SK-N-SH treated with all-trans-retinoic acid at 6 μM for 48 hours (cell line): ENCODE data around the gene GADD45GIP1.

Source experiments
- ARNTL ChIP-seq: fragments of 450-650 bp; formaldehyde crosslinking; IDR thresholded peaks from 2 replicates; pipeline ENCODE4 v1.5.0; 2020; ENCODE audit warnings: low read depth, mild to moderate bottlenecking, moderate library complexity, borderline replicate concordance
- CSDC2 ChIP-seq: fragments of 250-450 bp; sonication (Bioruptor Pico); IDR thresholded peaks from 2 replicates; pipeline ENCODE4 v1.5.0; 2020; ENCODE audit warnings: mild to moderate bottlenecking, moderate library complexity
- GLIS3 ChIP-seq: fragments of 250-450 bp; sonication (Bioruptor Pico); IDR thresholded peaks from 2 replicates; pipeline ENCODE4 v1.5.0; 2020; ENCODE audit warnings: mild to moderate bottlenecking, moderate library complexity
- ISL1 ChIP-seq: fragments of 250-450 bp; sonication (Bioruptor Pico); IDR thresholded peaks from 2 replicates; pipeline ENCODE4 v2.1.2; 2022; ENCODE audit warnings: mild to moderate bottlenecking, moderate library complexity
- RARB ChIP-seq: fragments of 250-450 bp; sonication (Bioruptor Pico); IDR thresholded peaks from 2 replicates; pipeline ENCODE4 v1.8.0; 2021; ENCODE audit warnings: mild to moderate bottlenecking, moderate library complexity
- SNAI2 ChIP-seq: fragments of 250-450 bp; sonication (Bioruptor Pico); IDR thresholded peaks from 2 replicates; pipeline ENCODE4 v1.5.0; 2020; ENCODE audit warnings: mild to moderate bottlenecking, moderate library complexity
- TOX ChIP-seq: fragments of 250-450 bp; sonication (Bioruptor Pico); IDR thresholded peaks from 2 replicates; pipeline ENCODE4 v1.8.0; 2021; ENCODE audit warnings: mild to moderate bottlenecking, moderate library complexity, borderline replicate concordance
- TF ChIP-seq, protein P1 (sequence below): fragments of 250-450 bp; sonication (Bioruptor Pico); IDR thresholded peaks from 2 replicates; pipeline ENCODE4 v1.8.0; 2020; ENCODE audit warnings: mild to moderate bottlenecking, moderate library complexity, borderline replicate concordance

DNA sequence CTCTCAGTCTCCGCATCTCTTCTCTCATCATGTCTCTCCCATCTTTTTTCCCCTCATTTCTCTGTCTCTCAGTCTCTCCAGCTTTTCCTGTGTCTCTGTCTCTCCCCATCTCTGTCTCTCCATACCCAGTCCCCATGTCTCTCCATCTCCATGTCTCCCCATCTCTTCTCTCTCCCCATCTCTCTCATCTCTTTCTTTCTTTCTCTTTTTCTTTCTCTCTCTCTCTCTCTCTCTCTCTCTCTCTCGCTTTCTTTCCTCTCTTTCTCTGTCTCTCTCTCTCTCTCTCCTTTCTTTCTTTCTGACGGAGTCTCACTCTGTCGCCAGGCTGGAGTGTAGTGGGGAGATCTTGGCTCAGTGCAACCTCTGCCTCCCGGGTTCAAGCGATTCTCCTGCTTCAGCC is 25.6 kb upstream of the GADD45GIP1 start:
- TF ChIP-seq, protein P1, sequence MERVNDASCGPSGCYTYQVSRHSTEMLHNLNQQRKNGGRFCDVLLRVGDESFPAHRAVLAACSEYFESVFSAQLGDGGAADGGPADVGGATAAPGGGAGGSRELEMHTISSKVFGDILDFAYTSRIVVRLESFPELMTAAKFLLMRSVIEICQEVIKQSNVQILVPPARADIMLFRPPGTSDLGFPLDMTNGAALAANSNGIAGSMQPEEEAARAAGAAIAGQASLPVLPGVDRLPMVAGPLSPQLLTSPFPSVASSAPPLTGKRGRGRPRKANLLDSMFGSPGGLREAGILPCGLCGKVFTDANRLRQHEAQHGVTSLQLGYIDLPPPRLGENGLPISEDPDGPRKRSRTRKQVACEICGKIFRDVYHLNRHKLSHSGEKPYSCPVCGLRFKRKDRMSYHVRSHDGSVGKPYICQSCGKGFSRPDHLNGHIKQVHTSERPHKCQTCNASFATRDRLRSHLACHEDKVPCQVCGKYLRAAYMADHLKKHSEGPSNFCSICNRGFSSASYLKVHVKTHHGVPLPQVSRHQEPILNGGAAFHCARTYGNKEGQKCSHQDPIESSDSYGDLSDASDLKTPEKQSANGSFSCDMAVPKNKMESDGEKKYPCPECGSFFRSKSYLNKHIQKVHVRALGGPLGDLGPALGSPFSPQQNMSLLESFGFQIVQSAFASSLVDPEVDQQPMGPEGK = no peak
- TF ChIP-seq ARNTL (CRISPR knock-in tag) = no peak
- no peak for TF ChIP-seq CSDC2 (CRISPR knock-in tag)
- TF ChIP-seq GLIS3 (CRISPR knock-in tag) = no peak
- TF ChIP-seq TOX (CRISPR knock-in tag) = no peak
- TF ChIP-seq ISL1 (CRISPR knock-in tag) = no peak
- TF ChIP-seq RARB (CRISPR knock-in tag) = no peak
- no peak for TF ChIP-seq SNAI2 (CRISPR knock-in tag)
